Retinal pigment epithelial cell (primary cell): ENCODE data around the gene HOXD11.

ENCODE experiments used
- DNase-seq: peaks from one replicate; pipeline ENCODE4 v3.0.0-alpha.2; 2010; ENCODE audit warnings: low read depth
- H3K4me3 ChIP-seq: 2 replicates; pipeline ENCODE4 v1.5.1; 2011; ENCODE audit warnings: mild to moderate bottlenecking, low read length, control low read depth, moderate library complexity
- TF ChIP-seq, protein P1 (sequence below): conservative IDR thresholded peaks from 2 replicates; pipeline ENCODE4 v1.5.1; 2011; ENCODE audit warnings: low read depth, low read length, control low read depth, inconsistent platforms

The HOXD11 gene

GRCh38 chr2:176106581-176107539, at the start of gene HOXD11:
Gene HOXD11, plus strand, starts transcription at chr2:176107280. Its CDS starts 76 bp downstream, at chr2:176107356.
- DNase-seq, result no peak
- TF ChIP-seq, protein P1, sequence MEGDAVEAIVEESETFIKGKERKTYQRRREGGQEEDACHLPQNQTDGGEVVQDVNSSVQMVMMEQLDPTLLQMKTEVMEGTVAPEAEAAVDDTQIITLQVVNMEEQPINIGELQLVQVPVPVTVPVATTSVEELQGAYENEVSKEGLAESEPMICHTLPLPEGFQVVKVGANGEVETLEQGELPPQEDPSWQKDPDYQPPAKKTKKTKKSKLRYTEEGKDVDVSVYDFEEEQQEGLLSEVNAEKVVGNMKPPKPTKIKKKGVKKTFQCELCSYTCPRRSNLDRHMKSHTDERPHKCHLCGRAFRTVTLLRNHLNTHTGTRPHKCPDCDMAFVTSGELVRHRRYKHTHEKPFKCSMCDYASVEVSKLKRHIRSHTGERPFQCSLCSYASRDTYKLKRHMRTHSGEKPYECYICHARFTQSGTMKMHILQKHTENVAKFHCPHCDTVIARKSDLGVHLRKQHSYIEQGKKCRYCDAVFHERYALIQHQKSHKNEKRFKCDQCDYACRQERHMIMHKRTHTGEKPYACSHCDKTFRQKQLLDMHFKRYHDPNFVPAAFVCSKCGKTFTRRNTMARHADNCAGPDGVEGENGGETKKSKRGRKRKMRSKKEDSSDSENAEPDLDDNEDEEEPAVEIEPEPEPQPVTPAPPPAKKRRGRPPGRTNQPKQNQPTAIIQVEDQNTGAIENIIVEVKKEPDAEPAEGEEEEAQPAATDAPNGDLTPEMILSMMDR, result no peak
- H3K4me3 ChIP-seq, result no peak within 1 kb of the TSS

DNA sequence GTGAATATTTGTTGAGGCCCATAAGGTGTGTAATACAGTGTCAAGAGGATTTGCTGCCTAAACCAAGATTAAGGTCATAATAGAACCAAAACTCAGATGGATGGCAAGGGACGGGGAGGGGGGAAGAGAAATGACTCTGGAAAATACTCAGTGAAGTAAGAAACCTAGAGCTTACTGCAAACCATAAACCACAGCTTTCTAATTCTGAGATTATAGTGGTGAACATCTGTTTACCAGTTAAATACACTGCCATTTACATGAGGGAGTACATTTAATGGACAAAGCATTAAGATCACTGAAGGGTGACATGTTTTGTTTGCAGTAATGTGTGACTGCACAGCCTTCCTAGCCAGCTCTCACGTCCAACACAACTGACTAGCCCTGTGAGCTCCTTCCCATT, 43.1 kb upstream of the HOXD11 start:
- H3K4me3 ChIP-seq, result no peak overlapping the region
- TF ChIP-seq, protein P1, result no peak

GRCh38 chr2:176066645-176067588, 40.2 kb upstream of the HOXD11 start:
- no peak overlapping the region for H3K4me3 ChIP-seq
- TF ChIP-seq, protein P1, result no peak
- DNase-seq, result no peak

More for the DNA sequence above, 43.1 kb upstream of the HOXD11 start:
- no peak for DNase-seq

DNA sequence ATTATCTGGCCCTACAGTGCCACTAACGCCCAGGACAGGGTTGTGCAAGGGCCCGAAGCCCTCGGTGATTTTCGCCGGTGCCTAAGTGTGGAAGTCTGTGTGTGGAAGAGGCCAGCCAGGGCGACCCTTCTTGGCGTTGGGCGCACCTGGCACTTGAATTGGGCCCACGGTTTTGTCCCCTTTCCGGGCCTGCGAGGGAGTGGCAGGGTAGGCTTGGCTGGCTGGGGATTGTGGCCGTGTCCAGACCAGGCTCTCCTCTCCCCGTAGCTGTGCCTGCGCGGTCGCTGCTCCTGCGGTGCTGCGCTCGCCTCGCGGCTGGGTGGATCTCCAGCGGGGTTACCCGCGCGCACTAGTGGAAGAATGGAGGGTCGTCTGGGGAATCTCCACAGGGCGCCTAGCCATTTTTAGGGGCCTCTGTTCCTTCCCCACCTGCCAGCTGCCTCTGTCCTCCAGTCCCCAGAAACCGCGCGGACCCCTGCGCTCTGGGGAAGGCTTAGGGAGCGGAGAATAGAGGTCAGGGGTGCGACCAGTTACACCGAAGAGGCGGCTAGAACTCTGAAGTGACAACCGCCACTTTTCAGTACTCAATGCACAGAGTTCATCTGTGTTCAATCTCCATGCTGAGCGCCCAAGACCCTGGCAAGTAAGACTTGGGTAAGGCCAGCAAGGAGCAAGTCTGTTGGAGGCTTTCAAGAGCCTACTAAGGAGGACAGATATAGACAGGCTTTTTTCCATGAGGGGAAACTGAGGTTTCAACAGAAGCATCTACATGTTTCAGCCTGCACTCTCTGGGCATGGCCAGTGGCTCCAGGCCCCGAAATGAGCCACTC, 39.3 kb upstream of the HOXD11 start:
- H3K4me3 ChIP-seq, result no peak overlapping the region
- TF ChIP-seq, protein P1, result no peak
- no peak for DNase-seq

DNA sequence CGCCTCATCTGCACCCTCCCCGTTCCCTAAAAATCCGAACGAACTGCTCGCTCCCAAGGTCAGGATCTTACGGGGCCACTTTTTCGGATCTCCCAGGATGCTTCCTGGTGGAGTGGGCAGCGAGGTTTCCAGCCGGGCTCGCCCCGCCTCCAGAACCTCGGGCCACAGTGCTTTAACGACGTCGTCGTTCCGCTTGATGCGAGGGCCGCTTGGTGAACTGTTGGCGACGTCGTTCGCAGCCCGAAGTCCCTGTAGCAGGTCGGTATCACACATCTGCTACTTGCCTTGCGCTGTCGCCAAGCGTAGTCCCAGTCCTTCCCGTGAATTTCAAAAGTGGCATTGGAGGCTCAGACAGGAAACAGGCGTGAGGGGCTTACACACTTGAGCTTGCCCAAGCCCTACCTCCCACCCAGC, 38.7 kb upstream of the HOXD11 start:
- DNase-seq, result no peak
- TF ChIP-seq, protein P1, result no peak
- no peak overlapping the region for H3K4me3 ChIP-seq
